Effector CD8-positive, alpha-beta T cell (primary cell): Measurements from ENCODE around the gene SPATA9.
"Not testable (repeated sequence)": the region's sequence is repeated elsewhere in the genome, so short reads cannot be mapped to it uniquely, and the experiment has no call there.

ENCODE experiments used
- DNase-seq: peaks from one replicate; lab custom pipeline; 2025; lab: John Stamatoyannopoulos, UW

SPATA9 gene

DNA sequence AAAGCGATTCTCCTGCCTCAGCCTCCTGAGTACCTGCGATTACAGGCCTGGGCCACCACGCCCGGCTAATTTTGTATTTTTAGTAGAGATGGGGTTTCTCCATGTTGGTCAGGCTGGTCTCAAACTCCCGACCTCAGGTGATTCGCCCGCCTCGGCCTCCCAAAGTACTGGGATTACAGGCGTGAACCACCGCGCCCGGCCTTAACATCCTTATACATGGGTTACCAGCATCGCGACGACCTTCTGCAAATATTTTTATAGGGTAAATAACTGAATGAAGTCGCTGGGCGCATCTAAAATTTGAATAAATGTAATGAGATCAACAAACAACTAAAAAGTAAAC lies 36.6 kb downstream of the SPATA9 start:
- DNase-seq: not testable (repeated sequence)

GRCh38 chr5:95644351-95645042 lies 38.3 kb downstream of the SPATA9 start:
- DNase-seq: no peak

DNA sequence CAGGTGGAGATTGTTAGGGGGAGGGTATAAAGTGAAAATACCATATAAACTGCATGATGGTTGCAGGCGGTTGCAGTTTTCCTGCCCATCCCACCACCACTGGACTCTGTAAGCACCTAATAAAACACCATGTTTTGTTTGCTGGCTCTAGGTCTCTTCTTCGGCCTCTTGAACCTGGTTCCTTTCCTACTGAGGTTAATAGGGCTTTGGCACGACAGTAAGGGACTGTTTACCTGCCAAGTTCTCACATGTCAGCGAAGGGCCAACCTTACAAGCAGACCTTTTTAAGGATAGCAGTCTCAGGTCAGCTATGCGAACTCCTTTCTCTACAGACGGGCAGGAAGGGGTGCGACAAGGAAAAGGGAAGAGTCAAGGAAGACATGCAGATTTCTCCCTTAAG lies 39.6 kb downstream of the SPATA9 start:
- DNase-seq: no peak

DNA sequence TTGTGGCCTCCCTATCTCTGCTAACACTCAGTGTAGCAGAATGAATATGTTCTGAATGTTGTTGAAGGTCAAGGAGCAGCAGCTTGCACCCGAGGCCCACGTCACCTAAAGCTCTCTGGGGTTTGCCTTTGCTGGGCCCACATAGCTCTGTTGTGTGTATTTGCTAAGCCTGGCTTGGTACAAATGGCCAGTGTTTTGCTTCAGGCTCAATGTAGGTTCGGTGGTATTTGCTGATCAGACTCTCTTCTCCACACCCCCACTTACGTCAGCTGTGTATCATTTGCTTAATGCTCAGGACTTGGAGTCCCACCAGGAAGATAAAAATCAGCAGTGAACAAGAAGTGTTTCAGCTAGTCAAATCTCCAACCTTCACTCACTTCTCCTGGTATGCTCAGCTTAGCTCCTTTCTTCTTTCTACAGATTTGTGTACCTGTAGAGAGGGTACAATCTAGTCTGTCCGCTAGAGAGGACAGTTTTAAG lies 41.0 kb downstream of the SPATA9 start:
- DNase-seq: no peak

DNA sequence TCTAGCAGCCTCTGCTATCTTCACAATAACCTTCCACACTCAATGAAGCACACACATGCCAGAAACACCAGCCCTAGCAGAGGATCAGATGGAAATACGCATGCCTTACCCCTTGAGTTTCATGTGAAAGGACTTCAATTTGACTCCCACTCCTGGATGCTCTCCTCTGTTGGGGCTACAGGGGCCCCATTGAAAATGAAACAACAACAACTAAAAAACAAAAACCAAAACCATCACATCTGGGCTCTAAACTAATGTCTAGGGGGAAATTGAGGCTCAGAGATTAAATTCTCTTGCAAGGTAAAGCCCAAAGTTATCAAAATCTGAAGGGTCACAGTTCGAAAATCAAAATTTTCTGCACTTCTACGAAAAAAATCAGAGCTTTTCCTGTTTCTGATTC lies 44.2 kb downstream of the SPATA9 start:
- no peak for DNase-seq

GRCh38 chr5:95634081-95634480 lies 48.7 kb downstream of the SPATA9 start:
- DNase-seq: no peak

GRCh38 chr5:95633671-95634070 lies 49.1 kb downstream of the SPATA9 start:
- no peak for DNase-seq

GRCh38 chr5:95632942-95633341 lies 49.8 kb downstream of the SPATA9 start:
- not testable (repeated sequence) for DNase-seq

- DNase-seq: no peak
These were observed 50.7 kb downstream of the SPATA9 start for GRCh38 chr5:95631991-95632675.

DNA sequence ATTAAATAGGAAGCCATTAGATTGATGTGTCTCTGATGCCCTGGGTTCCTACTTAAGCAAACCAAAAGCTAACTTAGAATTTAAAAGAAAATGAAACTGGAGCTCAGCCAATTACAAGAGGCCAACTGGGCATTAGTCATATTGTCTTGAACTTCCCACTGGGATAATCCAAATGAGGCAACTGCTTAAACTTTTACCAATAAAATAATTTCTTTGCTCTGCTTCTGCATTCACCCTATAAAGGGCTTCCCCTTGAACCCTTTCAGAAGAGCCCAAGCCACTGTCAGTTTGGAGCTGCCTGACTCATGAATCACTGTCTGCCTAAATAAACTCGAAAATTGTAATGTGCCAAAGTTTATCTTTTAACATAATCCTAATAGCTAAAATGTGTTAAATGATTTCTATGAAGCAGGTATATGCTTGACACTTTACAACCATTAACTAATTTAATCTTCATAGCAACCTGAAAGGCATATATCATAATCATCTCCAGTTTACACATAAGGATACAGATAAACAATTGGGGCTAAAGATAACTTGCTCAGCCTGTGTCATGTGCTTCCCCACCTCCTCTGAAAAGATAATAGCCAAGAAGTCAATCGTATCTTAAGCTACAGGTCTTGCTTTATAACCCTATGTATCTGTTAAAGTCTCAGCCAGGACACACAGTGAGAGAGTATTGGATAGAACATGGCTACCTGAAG lies 51.4 kb downstream of the SPATA9 start:
- no peak for DNase-seq

GRCh38 chr5:95630394-95630917 lies 52.3 kb downstream of the SPATA9 start:
- no peak for DNase-seq

- no peak for DNase-seq
These were observed 53.9 kb downstream of the SPATA9 start for GRCh38 chr5:95628933-95629332.

- no peak for DNase-seq
These were observed 54.6 kb downstream of the SPATA9 start for GRCh38 chr5:95627971-95628810.

- no peak for DNase-seq
These were observed 56.1 kb downstream of the SPATA9 start for GRCh38 chr5:95626701-95627100.

- DNase-seq: no peak
These were observed 58.4 kb downstream of the SPATA9 start for GRCh38 chr5:95624368-95624767.

DNA sequence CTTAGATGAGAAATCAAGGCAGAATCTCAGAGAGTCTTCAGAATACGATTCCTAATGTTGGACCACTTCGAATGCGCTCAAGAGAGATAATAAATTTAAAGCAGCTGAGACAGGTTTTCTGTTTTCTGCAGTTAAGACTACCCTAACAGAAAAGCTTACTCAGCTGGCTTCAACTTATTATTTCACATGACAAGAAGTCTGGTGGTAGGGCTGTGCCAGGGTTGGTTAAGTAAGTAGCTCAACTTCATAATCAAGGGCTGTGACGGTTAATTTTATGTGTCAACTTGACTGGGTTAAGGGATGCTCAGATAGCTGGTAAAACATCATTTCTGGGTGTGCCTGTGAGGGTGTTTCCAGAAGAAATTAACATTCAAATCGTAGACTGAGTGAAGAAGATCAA lies 59.1 kb downstream of the SPATA9 start:
- no peak for DNase-seq

DNA sequence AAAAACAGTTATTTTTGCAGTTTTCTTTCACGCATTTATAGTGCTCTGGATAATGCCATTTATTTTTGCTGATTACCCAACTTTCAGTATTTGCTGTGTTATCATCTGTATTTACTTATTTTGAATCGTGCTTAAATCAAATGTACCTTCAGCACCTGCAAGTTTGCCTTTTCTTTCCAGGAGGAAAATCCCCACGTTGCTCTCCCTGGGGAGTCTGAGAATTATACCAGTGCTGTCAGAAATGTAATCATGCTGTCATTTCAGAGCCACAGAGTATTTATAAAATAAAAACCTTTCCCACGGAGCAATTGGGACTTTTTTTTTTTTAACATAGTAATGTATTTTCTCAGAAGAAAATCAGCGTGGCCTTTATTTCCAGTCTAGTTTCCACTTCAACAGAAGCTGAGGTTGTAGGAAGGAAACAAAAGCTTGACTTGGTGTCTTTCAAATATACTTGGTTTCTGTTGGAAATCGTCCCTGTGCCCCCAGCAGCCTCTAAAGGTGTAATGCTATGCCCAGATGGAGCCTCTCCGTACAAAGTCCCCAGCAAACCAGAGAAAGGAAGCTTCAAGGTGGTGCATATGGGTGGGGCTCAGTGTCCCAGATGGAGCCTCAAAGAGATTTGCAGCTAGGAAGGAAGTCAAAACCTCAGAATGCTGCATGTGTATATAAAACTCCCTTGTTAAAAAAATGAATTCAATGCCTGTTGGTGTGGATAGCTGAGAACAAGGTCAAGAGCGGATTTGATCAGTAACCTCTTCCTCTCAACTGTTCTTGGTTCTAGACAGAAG lies 60.8 kb downstream of the SPATA9 start:
- DNase-seq: no peak

DNA sequence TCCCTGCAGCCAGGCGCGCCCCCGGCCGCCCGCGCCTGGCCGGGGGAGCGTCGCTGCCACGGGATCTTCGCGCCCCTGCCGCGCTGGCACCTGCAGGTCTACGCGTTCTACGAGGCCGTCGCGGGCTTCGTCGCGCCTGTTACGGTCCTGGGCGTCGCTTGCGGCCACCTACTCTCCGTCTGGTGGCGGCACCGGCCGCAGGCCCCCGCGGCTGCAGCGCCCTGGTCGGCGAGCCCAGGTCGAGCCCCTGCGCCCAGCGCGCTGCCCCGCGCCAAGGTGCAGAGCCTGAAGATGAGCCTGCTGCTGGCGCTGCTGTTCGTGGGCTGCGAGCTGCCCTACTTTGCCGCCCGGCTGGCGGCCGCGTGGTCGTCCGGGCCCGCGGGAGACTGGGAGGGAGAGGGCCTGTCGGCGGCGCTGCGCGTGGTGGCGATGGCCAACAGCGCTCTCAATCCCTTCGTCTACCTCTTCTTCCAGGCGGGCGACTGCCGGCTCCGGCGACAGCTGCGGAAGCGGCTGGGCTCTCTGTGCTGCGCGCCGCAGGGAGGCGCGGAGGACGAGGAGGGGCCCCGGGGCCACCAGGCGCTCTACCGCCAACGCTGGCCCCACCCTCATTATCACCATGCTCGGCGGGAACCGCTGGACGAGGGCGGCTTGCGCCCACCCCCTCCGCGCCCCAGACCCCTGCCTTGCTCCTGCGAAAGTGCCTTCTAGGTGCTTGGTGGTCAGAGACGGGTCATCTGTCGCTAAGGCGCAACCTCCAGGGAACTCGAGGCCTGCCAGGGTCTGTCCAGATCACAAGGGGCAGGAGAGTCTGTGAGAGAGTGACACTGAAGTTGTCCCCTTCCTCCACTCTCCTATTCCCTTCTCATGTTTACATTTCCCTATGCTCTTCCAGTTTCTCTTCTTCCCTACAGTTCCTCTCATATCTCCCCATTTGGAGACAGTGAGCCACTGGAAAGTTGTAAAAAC lies 61.6 kb downstream of the SPATA9 start:
- DNase-seq: no peak

- DNase-seq: no peak
These were observed 62.5 kb downstream of the SPATA9 start, which contains the start of gene GPR150 for GRCh38 chr5:95620030-95620869. TSS of gene GPR150 (plus strand) at chr5:95620087. CDS start at chr5:95620276, 189 bp downstream.
